Testis (tissue), 2 donors: ENCODE data around the gene AKAP3.

Experiments
- POLR2A ChIP-seq: fragments of 450-650 bp; IDR thresholded peaks from one replicate; pipeline ENCODE4 v1.6.1; 2017; ENCODE audit warnings: antibody characterized with exemption, mild to moderate bottlenecking, moderate library complexity
- TF ChIP-seq, protein P1 (sequence below), 3 experiments: fragments of 450-650 bp in 2 of 3; fragments of 200-600 bp in 1 of 3; sonication (generic) in 1 of 3; IDR thresholded peaks; one replicate each; pipeline ENCODE4 v1.5.1; 2016 to 2019; ENCODE audit warnings: antibody characterized with exemption in 3 of 3, mild to moderate bottlenecking in 2 of 3, moderate library complexity in 1 of 3

DNA sequence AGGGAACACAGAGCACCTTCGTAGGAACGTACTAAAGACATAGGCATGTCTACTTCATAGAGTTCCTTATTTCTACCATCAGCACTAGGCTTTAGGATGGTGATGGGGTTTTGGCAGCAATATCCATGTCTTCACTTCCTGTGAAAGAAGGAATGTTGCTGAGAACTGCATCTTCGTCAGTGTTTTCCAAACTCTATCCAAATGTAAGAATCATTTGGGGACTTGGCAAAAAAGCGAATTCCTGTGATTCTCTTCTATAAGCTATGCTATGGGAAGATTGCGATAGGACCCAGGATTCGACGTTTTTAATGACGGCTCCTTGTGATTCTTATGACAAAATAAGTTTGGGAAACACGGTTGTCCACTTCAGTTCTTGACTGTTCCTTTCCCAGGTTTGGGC, 39.8 kb downstream of the AKAP3 start:
- TF ChIP-seq, protein P1, sequence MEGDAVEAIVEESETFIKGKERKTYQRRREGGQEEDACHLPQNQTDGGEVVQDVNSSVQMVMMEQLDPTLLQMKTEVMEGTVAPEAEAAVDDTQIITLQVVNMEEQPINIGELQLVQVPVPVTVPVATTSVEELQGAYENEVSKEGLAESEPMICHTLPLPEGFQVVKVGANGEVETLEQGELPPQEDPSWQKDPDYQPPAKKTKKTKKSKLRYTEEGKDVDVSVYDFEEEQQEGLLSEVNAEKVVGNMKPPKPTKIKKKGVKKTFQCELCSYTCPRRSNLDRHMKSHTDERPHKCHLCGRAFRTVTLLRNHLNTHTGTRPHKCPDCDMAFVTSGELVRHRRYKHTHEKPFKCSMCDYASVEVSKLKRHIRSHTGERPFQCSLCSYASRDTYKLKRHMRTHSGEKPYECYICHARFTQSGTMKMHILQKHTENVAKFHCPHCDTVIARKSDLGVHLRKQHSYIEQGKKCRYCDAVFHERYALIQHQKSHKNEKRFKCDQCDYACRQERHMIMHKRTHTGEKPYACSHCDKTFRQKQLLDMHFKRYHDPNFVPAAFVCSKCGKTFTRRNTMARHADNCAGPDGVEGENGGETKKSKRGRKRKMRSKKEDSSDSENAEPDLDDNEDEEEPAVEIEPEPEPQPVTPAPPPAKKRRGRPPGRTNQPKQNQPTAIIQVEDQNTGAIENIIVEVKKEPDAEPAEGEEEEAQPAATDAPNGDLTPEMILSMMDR (IDR thresholded peaks at IDR 0.05) = no peak
- no peak for TF ChIP-seq POLR2A
